ENCODE measurements around the gene ATCAY.

ATCAY gene

GRCh38 chr19:3970808-3971598 is 90.5 kb downstream of the ATCAY start, which contains the start of gene DAPK3:
TSS of gene DAPK3 (minus strand) at chr19:3971099. CDS start at chr19:3969735, 1,364 bp downstream.
- in situ Hi-C loops (cut with HindIII; ENCODE audit: low sequenced_read_pairs): no loop called here
- peak within 1 kb of the TSS; percentile 91 for H3K4me3 ChIP-seq (ENCODE audit: low read depth, low read length)
- TF ChIP-seq CTCF (IDR thresholded peaks at IDR 0.05; ENCODE audit: low read depth, low read length, missing control alignments): no peak
- peak; percentile 97 for DNase-seq (ENCODE audit: low read depth)

DNA sequence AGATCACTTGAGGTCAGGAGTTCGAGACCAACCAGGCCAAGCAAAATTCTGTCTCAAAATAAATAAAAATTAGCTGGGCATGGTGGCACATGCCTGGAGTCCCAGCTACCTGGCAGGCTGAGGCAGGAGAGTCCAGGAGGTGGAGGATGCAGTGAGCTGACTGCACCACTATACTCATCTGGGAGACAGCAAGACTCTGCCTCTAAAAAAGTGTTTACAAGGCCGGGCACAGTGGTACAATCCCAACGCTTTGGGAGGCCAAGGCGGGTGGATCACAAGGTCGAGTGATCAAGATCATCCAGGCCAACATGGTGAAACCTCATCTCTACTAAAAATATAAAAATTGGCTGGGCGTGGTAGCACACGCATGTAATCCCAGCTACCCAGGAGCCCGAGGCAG is 94.7 kb downstream of the ATCAY start:
- TF ChIP-seq CTCF (IDR thresholded peaks at IDR 0.05; ENCODE audit: low read depth, low read length, missing control alignments): no peak
- H3K4me3 ChIP-seq (ENCODE audit: low read depth, low read length): no peak overlapping the region
- in situ Hi-C loops (cut with HindIII; ENCODE audit: low sequenced_read_pairs): loop anchor here (25.0 kb wide), 1 partner anchor 237 kb away; no protein-coding TSS in a partner anchor
- DNase-seq (ENCODE audit: low read depth): no peak

DNA sequence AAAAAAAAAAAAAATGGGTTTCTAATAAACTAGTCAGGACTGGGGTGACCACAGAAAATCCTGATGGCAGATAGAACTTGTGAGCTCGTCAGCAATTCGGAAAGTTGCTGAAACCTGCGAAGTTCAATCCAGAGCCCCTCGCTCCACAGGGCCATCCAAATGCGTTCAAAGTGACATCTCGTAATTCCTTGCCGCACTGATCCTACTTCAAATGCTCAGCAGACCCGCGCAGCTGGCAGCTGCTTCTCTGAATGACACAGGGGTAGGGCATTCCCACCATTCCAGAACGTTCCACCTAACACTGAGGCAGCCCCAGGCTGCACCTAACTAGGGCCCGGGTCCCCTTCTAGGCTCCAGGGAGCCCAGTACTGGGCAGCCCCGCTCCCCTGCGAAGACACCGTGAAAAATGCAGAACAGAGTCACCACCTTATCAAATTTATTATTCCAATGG is 95.2 kb downstream of the ATCAY start:
- no peak for DNase-seq (ENCODE audit: low read depth)
- no peak overlapping the region for H3K4me3 ChIP-seq (ENCODE audit: low read depth, low read length)
- in situ Hi-C loops (cut with HindIII; ENCODE audit: low sequenced_read_pairs): loop anchor here (25.0 kb wide), 1 partner anchor 237 kb away; no protein-coding TSS in a partner anchor
- no peak for TF ChIP-seq CTCF (IDR thresholded peaks at IDR 0.05; ENCODE audit: low read depth, low read length, missing control alignments)

- DNase-seq (ENCODE audit: low read depth): no peak
Measured at GRCh38 chr19:3976495-3977241, 96.2 kb downstream of the ATCAY start.

More at GRCh38 chr19:3976495-3977241, 96.2 kb downstream of the ATCAY start:
- no peak overlapping the region for H3K4me3 ChIP-seq (ENCODE audit: low read depth, low read length)
- no peak for TF ChIP-seq CTCF (IDR thresholded peaks at IDR 0.05; ENCODE audit: low read depth, low read length, missing control alignments)
- in situ Hi-C loops (cut with HindIII; ENCODE audit: low sequenced_read_pairs): loop anchor here (25.0 kb wide), 1 partner anchor 236 kb away; no protein-coding TSS in a partner anchor

Measured in astrocyte of the cerebellum (primary cell).